K562 (cell line): ENCODE data around the gene TRNAU1AP. TPM values are rescaled to one million over a fixed set of nuclear protein-coding genes. Genes with fewer than 3 reads are reported as not detected.

Experiments
- ATAC-seq: fragments of 200-7000 bp; cut with Tn5 transposase; 3 replicates; pipeline ENCODE4 v1.9.1; 2020; ENCODE audit warnings: moderate library complexity
- BruUV-seq: library from RNA; stranded (reverse); fragments of 400-500 nt; replicated peaks from 2 replicates; lab custom pipeline; 2021; lab: Mats Ljungman, UMichigan
- CTCF ChIA-PET: fragments of 300-600 bp; formaldehyde crosslinking; extraction: SDS; loops from one replicate; lab custom pipeline; 2021; ENCODE audit warnings: low intra/inter-chr PET ratio; lab: Yijun Ruan, JAX
- POLR2A ChIA-PET: fragments of 300-600, 350-650 bp; sonication (Branson Sonifier 250); formaldehyde crosslinking; extraction: SDS; loops from one replicate; lab custom pipeline; 2021; ENCODE audit warnings: antibody characterized with exemption, inconsistent platforms; lab: Yijun Ruan, JAX
- DNase-seq, 4 experiments: peaks; one replicate each; pipeline versions ENCODE4 v3.0.0 to v3.0.0-alpha.2; 2011 to 2018; ENCODE audit warnings: low spot score in 3 of 4, mixed read lengths in 3 of 4; ENCODE audit errors: extremely low read depth in 1 of 4
- FAIRE-seq: peaks from 2 replicates; lab custom pipeline; 2011; peaks lifted over from hg19 to GRCh38; lab: Jason Lieb, UNC
- H2AFZ ChIP-seq: 2 replicates; pipeline ENCODE4 v1.6.0; 2011; ENCODE audit warnings: low read depth, low read length, control low read depth, inconsistent platforms
- H3K27ac ChIP-seq: fragments of 200-600 bp; 3 replicates; pipeline ENCODE4 v1.8.0; 2011; ENCODE audit warnings: low read depth, mild to moderate bottlenecking, control low read depth, inconsistent platforms, low read length, moderate library complexity, mixed read lengths; ENCODE audit errors: extremely low read depth
- H3K27me3 ChIP-seq, 2 experiments: fragments of 300-600 bp in 1 of 2; 2 replicates in 1 of 2; 3 replicates in 1 of 2; pipeline versions ENCODE4 v1.6.0 to v1.8.0; 2011; ENCODE audit warnings: inconsistent platforms in 2 of 2, low read length in 2 of 2, mild to moderate bottlenecking in 1 of 2, mixed read lengths in 1 of 2, moderate library complexity in 1 of 2; ENCODE audit not compliant: control insufficient read depth in 2 of 2, insufficient read depth in 2 of 2
- H3K36me3 ChIP-seq: fragments of 300-600 bp; 3 replicates; pipeline ENCODE4 v1.8.0; 2011; ENCODE audit warnings: mild to moderate bottlenecking, low read length, inconsistent platforms; ENCODE audit not compliant: control insufficient read depth, insufficient read depth
- H3K4me1 ChIP-seq, 2 experiments: fragments of 200-600 bp in 1 of 2; replicated peaks in 1 of 2; 2 replicates in 1 of 2; 3 replicates in 1 of 2; pipeline versions ENCODE4 v1.5.1 to v1.8.0; 2011; ENCODE audit warnings: inconsistent platforms in 2 of 2, low read length in 2 of 2, mild to moderate bottlenecking in 1 of 2, mixed read lengths in 1 of 2, moderate library complexity in 1 of 2; ENCODE audit not compliant: control insufficient read depth in 2 of 2, insufficient read depth in 2 of 2
- H3K4me2 ChIP-seq: 2 replicates; pipeline ENCODE4 v1.6.1; 2011; ENCODE audit warnings: low read length, control low read depth, inconsistent platforms, mixed read lengths; ENCODE audit not compliant: insufficient read depth
- H3K4me3 ChIP-seq: fragments of 200-600 bp; sonication (generic), shearing (Covaris generic); 2 replicates; pipeline ENCODE4 v1.5.1; 2016; ENCODE audit warnings: control low read depth, inconsistent platforms
- H3K79me2 ChIP-seq: fragments of 200-600 bp; 3 replicates; pipeline ENCODE4 v1.8.0; 2011; ENCODE audit warnings: low read length, inconsistent platforms; ENCODE audit not compliant: control insufficient read depth, insufficient read depth
- H3K9ac ChIP-seq, 2 experiments: 2 replicates each; pipeline versions ENCODE4 v1.6.0 to v1.6.1; 2011; ENCODE audit warnings: low read depth in 2 of 2, low read length in 2 of 2, control low read depth in 1 of 2, inconsistent platforms in 1 of 2, mild to moderate bottlenecking in 1 of 2, mixed read lengths in 1 of 2; ENCODE audit not compliant: insufficient read depth in 1 of 2
- H3K9me1 ChIP-seq: one replicate; pipeline ENCODE4 v1.6.0; 2011; ENCODE audit warnings: inconsistent platforms, mild to moderate bottlenecking, low read length, moderate library complexity; ENCODE audit not compliant: control insufficient read depth, insufficient read depth
- H3K9me3 ChIP-seq: replicated peaks from 2 replicates; pipeline ENCODE4 v1.5.1; 2011; ENCODE audit warnings: low read depth, low read length, inconsistent platforms; ENCODE audit not compliant: control insufficient read depth, insufficient read depth
- H4K20me1 ChIP-seq: replicated peaks from 2 replicates; pipeline ENCODE4 v1.6.1; 2011; ENCODE audit warnings: low read length, inconsistent platforms, mixed read lengths; ENCODE audit not compliant: control insufficient read depth, insufficient read depth
- BRCA1 ChIP-seq, 2 experiments: fragments of 450-650 bp in 1 of 2; sonication (generic) in 1 of 2; formaldehyde crosslinking in 1 of 2; IDR thresholded peaks; 2 replicates each; pipeline versions ENCODE4 v1.5.0 to v1.6.1; 2017 to 2020; ENCODE audit warnings: mild to moderate bottlenecking in 1 of 2, missing genetic modification reagents in 1 of 2
- GATAD2B ChIP-seq: fragments of 450-650 bp; IDR thresholded peaks from 2 replicates; pipeline ENCODE4 v1.6.1; 2017; ENCODE audit warnings: mild to moderate bottlenecking, borderline replicate concordance
- LCOR ChIP-seq: sonication (generic); formaldehyde crosslinking; IDR thresholded peaks from 2 replicates; pipeline ENCODE4 v1.8.0; 2022; ENCODE audit warnings: mild to moderate bottlenecking, missing genetic modification reagents
- NCOA1 ChIP-seq: fragments of 450-650 bp; IDR thresholded peaks from 2 replicates; pipeline ENCODE4 v1.6.1; 2016; ENCODE audit warnings: low read depth
- NR2C2 ChIP-seq, 2 experiments: fragments of 200-800 bp in 1 of 2; sonication (Bioruptor generic) in 1 of 2; sonication (generic) in 1 of 2; formaldehyde crosslinking in 1 of 2; IDR thresholded peaks; 2 replicates each; pipeline versions ENCODE4 v1.6.1 to v1.8.0; 2016 to 2022; ENCODE audit warnings: mild to moderate bottlenecking in 1 of 2, missing compliant biosample characterization in 1 of 2, missing genetic modification characterization in 1 of 2, missing genetic modification reagents in 1 of 2
- RNF219 ChIP-seq: fragments of 250-450 bp; sonication (Bioruptor Pico); IDR thresholded peaks from 2 replicates; pipeline ENCODE4 v1.5.0; 2022; ENCODE audit warnings: mild to moderate bottlenecking
- SIRT6 ChIP-seq: IDR thresholded peaks from one replicate; pipeline ENCODE4 v1.6.1; 2012; ENCODE audit warnings: low read depth, mild to moderate bottlenecking, control low read depth, inconsistent platforms, low read length, moderate library complexity
- ZNF639 ChIP-seq, 2 experiments: fragments of 200-800 bp in 1 of 2; sonication (Bioruptor generic) in 1 of 2; sonication (generic) in 1 of 2; formaldehyde crosslinking in 1 of 2; IDR thresholded peaks in 1 of 2; conservative IDR thresholded peaks in 1 of 2; 2 replicates each; pipeline versions ENCODE4 v1.5.0 to v1.6.1; 2016 to 2020; ENCODE audit warnings: missing compliant biosample characterization in 1 of 2, missing genetic modification characterization in 1 of 2, missing genetic modification reagents in 1 of 2
- ZNF717 ChIP-seq: fragments of 250-450 bp; sonication (Bioruptor Pico); IDR thresholded peaks from 2 replicates; pipeline ENCODE4 v1.5.0; 2021
- WGBS: fragments of 100-300 bp; shearing (Covaris generic); methylation state at CpG from one replicate; pipeline ENCODE4 v1.1.6; 2016; ENCODE audit warnings: low coverage, mixed read lengths; ENCODE audit not compliant: insufficient coverage; ENCODE audit errors: missing lambda C conversion rate; 5-methylcytosine and 5-hydroxymethylcytosine counted together
- in situ Hi-C: fragments of 300-500 bp; cut with MboI; formaldehyde crosslinking; loops from 4 replicates; pipeline ENCODE4 v1.15.0; 2018; ENCODE audit warnings: inconsistent platforms, mixed read lengths
- intact Hi-C: fragments of 100-400 bp; cut with micrococcal nuclease; formaldehyde crosslinking; loops from 2 replicates; pipeline ENCODE4 v1.14.2; 2022
- polyA plus RNA-seq, 8 experiments: library from polyadenylated mRNA; depleted of rRNA in 4 of 8; stranded (reverse) in 5 of 8; unstranded in 3 of 8; fragments of >200 nt; fragmentation: Nextera tagmentation in 2 of 8; fragmentation: Illumina TruSeq in 1 of 8; extraction: Ambion mirVana in 2 of 8; extraction: Trizol in 1 of 8; gene quantifications; 2 replicates each; pipeline versions ENCODE4 v1.2.1 to v1.2.3, GENCODE V29; 2011 to 2014; ENCODE audit warnings: inconsistent platforms in 1 of 8, missing spikeins in 1 of 8
- total RNA-seq, 7 experiments: library from RNA; depleted of rRNA in 6 of 7; stranded (reverse); fragments of >200 nt in 6 of 7; fragmentation: Illumina TruSeq in 2 of 7; extraction: Trizol in 2 of 7; gene quantifications; 2 replicates each; pipeline versions ENCODE4 v1.2.1 to v1.2.3, GENCODE V29; 2011 to 2021; ENCODE audit warnings: low replicate concordance in 1 of 7
- TF ChIP-seq, protein P1 (sequence below): sonication (generic); formaldehyde crosslinking; IDR thresholded peaks from 2 replicates; pipeline ENCODE4 v1.8.1; 2023; ENCODE audit warnings: mild to moderate bottlenecking, missing genetic modification reagents
- TF ChIP-seq, protein P2 (sequence below): fragments of 250-450 bp; sonication (Bioruptor Pico); IDR thresholded peaks from 2 replicates; pipeline ENCODE4 v1.5.0; 2021

TRNAU1AP gene
- total and polyA plus RNA-seq, 9 of the 15 experiments (the other 6 are each of a cell fraction or from before 2014, with no cell fraction given), result 34.9 to 110 (median 46.3) TPM

GRCh38 chr1:28510273-28510969, 42.5 kb upstream of the TRNAU1AP start (continued):
- peak in 1 of 2 experiments; percentile 16; a peak in 1 of 4 replicates for TF ChIP-seq ZNF639 (CRISPR knock-in tag; conservative IDR thresholded peaks at IDR 0.05 in 1 of 2, IDR thresholded peaks at IDR 0.05 in 1 of 2)

GRCh38 chr1:28510970-28511440, 41.9 kb upstream of the TRNAU1AP start:
- DNase-seq (peak in 2 of 4 experiments; percentile 17 to 75), ATAC-seq (peak; percentile 3), FAIRE-seq (no peak)
- H3K4me3 ChIP-seq, result peak overlapping the region; percentile 87
- BruUV-seq, result no TSS peak
- peak overlapping the region; percentile 97 to 100; a peak in 3 of 4 replicates for H3K9ac ChIP-seq
- no peak overlapping the region for H2AFZ ChIP-seq
- CTCF ChIA-PET, result no interaction called here
- intact Hi-C loops, result no loop called here
- peak overlapping the region; percentile 94 for H3K27ac ChIP-seq
- POLR2A ChIA-PET, result interaction anchor here (0.6 to 13.0 kb wide), 16 partner anchors 9 to 275 kb away, joined by 3 to 201 read pairs (median 8); partner anchors contain the start of genes ATP5IF1, MED18, TAF12 and TRNAU1AP
- H3K9me1 ChIP-seq, result peaks cover 3% of the 10 kb centered on the region
- H3K9me3 ChIP-seq, result no peaks in the 10 kb centered on the region; the same call in 1 of the 2 replicates
- H3K4me2 ChIP-seq, result peak overlapping the region; percentile 99
- peaks cover 70% of the 10 kb centered on the region for H3K36me3 ChIP-seq
- 0% methylated on average over 2 of the region's 2 CpGs for WGBS
- in situ Hi-C loops, result loop anchor here (5.0 kb wide), 1 partner anchor 356 kb away; no protein-coding TSS in a partner anchor
- H4K20me1 ChIP-seq, result peaks cover 41% of the 10 kb centered on the region
- peaks cover 2 to 19% of the 10 kb centered on the region in 2 experiments; a peak in 2 of 5 replicates for H3K4me1 ChIP-seq
- no peaks in the 10 kb centered on the region for H3K27me3 ChIP-seq
- peaks cover 59% of the 10 kb centered on the region for H3K79me2 ChIP-seq
- TF ChIP-seq, protein P1, sequence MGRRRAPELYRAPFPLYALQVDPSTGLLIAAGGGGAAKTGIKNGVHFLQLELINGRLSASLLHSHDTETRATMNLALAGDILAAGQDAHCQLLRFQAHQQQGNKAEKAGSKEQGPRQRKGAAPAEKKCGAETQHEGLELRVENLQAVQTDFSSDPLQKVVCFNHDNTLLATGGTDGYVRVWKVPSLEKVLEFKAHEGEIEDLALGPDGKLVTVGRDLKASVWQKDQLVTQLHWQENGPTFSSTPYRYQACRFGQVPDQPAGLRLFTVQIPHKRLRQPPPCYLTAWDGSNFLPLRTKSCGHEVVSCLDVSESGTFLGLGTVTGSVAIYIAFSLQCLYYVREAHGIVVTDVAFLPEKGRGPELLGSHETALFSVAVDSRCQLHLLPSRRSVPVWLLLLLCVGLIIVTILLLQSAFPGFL (CRISPR knock-in tag), result peak; percentile 2; the same call in 1 of the 2 replicates
- TF ChIP-seq NCOA1 (no peak), NR2C2 (CRISPR knock-in tag; IDR thresholded peaks at IDR 0.05) (no peak), NR2C2 (tag; IDR thresholded peaks at IDR 0.05) (no peak), RNF219 (CRISPR knock-in tag) (peak; percentile 74; the same call in 1 of the 2 replicates), SIRT6 (no peak), ZNF717 (CRISPR knock-in tag) (peak; percentile 90), LCOR (CRISPR knock-in tag) (peak; percentile 3; the same call in 1 of the 2 replicates), BRCA1 (IDR thresholded peaks at IDR 0.05) (no peak), BRCA1 (CRISPR knock-in tag; IDR thresholded peaks at IDR 0.05) (no peak), GATAD2B (0 out of 2 replicates have a peak, but pooled peaks have one; percentile 37)
- TF ChIP-seq, protein P2, sequence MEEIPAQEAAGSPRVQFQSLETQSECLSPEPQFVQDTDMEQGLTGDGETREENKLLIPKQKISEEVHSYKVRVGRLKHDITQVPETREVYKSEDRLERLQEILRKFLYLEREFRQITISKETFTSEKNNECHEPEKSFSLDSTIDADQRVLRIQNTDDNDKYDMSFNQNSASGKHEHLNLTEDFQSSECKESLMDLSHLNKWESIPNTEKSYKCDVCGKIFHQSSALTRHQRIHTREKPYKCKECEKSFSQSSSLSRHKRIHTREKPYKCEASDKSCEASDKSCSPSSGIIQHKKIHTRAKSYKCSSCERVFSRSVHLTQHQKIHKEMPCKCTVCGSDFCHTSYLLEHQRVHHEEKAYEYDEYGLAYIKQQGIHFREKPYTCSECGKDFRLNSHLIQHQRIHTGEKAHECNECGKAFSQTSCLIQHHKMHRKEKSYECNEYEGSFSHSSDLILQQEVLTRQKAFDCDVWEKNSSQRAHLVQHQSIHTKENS (CRISPR knock-in tag), result 0 out of 2 replicates have a peak, but pooled peaks have one; percentile 55
